K562 (cell line): Measurements from ENCODE around the gene ATP6V0D1. TPM values are rescaled to one million over a fixed set of nuclear protein-coding genes. Genes with fewer than 3 reads are reported as not detected.

Source experiments
- CBFA2T2 ChIP-seq: fragments of 450-650 bp; conservative IDR thresholded peaks from 2 replicates; pipeline ENCODE4 v1.6.1; 2017; ENCODE audit warnings: mild to moderate bottlenecking
- E2F8 ChIP-seq: fragments of 450-650 bp; IDR thresholded peaks from 2 replicates; pipeline ENCODE4 v1.7.1; 2018; ENCODE audit warnings: mild to moderate bottlenecking, low read depth; ENCODE audit not compliant: partially characterized antibody
- ETV1 ChIP-seq: fragments of 450-650 bp; conservative IDR thresholded peaks from 2 replicates; pipeline ENCODE4 v1.6.1; 2016; ENCODE audit warnings: missing genetic modification characterization, control low read depth, low read depth, missing compliant biosample characterization
- GATAD2B ChIP-seq: fragments of 450-650 bp; IDR thresholded peaks from 2 replicates; pipeline ENCODE4 v1.6.1; 2017; ENCODE audit warnings: mild to moderate bottlenecking, borderline replicate concordance
- NFXL1 ChIP-seq: fragments of 450-650 bp; formaldehyde crosslinking; IDR thresholded peaks from 2 replicates; pipeline ENCODE4 v1.4.0; 2021; ENCODE audit warnings: mild to moderate bottlenecking
- PKNOX1 ChIP-seq: fragments of 450-650 bp; IDR thresholded peaks from 2 replicates; pipeline ENCODE4 v1.6.1; 2016
- PRPF4 ChIP-seq: fragments of 200-400 bp; formaldehyde crosslinking; IDR thresholded peaks from one replicate; pipeline ENCODE4 v1.6.1; 2017; ENCODE audit warnings: low read length, low read depth, mild to moderate bottlenecking; ENCODE audit not compliant: insufficient read depth, poor library complexity, severe bottlenecking
- RBM34 ChIP-seq: fragments of 200-400 bp; formaldehyde crosslinking; IDR thresholded peaks from 2 replicates; pipeline ENCODE4 v1.6.1; 2018; ENCODE audit warnings: low read length, borderline replicate concordance; ENCODE audit not compliant: insufficient read depth
- THAP7 ChIP-seq: fragments of 250-450 bp; sonication (Bioruptor Pico); IDR thresholded peaks from 2 replicates; pipeline ENCODE4 v1.5.0; 2021
- TRIM25 ChIP-seq: fragments of 450-650 bp; IDR thresholded peaks from 2 replicates; pipeline ENCODE4 v1.7.0; 2016; ENCODE audit warnings: borderline replicate concordance
- ZFP1 ChIP-seq: fragments of 450-650 bp; formaldehyde crosslinking; IDR thresholded peaks from 2 replicates; pipeline ENCODE4 v1.4.0; 2020; ENCODE audit warnings: mild to moderate bottlenecking, mixed read lengths
- ZFPM2 ChIP-seq: fragments of 250-450 bp; sonication (Bioruptor Pico); IDR thresholded peaks from 2 replicates; pipeline ENCODE4 v1.5.1; 2022; ENCODE audit warnings: mild to moderate bottlenecking
- ZNF408 ChIP-seq: fragments of 250-450 bp; sonication (Bioruptor Pico); IDR thresholded peaks from 2 replicates; pipeline ENCODE4 v1.4.0; 2020; ENCODE audit warnings: low read depth, mild to moderate bottlenecking, moderate library complexity
- ZNF740 ChIP-seq, 3 experiments: fragments of 200-800 bp in 1 of 3; sonication (Bioruptor generic) in 1 of 3; sonication (generic) in 1 of 3; formaldehyde crosslinking in 1 of 3; IDR thresholded peaks; 2 replicates each; pipeline versions ENCODE4 v1.6.1 to v1.8.0; 2016 to 2022; ENCODE audit warnings: mild to moderate bottlenecking in 2 of 3, missing compliant biosample characterization in 2 of 3, missing genetic modification characterization in 2 of 3, missing genetic modification reagents in 1 of 3
- polyA plus RNA-seq, 8 experiments: library from polyadenylated mRNA; depleted of rRNA in 4 of 8; stranded (reverse) in 5 of 8; unstranded in 3 of 8; fragments of >200 nt; fragmentation: Nextera tagmentation in 2 of 8; fragmentation: Illumina TruSeq in 1 of 8; extraction: Ambion mirVana in 2 of 8; extraction: Trizol in 1 of 8; gene quantifications; 2 replicates each; pipeline versions ENCODE4 v1.2.1 to v1.2.3, GENCODE V29; 2011 to 2014; ENCODE audit warnings: inconsistent platforms in 1 of 8, missing spikeins in 1 of 8
- total RNA-seq, 7 experiments: library from RNA; depleted of rRNA in 6 of 7; stranded (reverse); fragments of >200 nt in 6 of 7; fragmentation: Illumina TruSeq in 2 of 7; extraction: Trizol in 2 of 7; gene quantifications; 2 replicates each; pipeline versions ENCODE4 v1.2.1 to v1.2.3, GENCODE V29; 2011 to 2021; ENCODE audit warnings: low replicate concordance in 1 of 7

Gene ATP6V0D1
- total and polyA plus RNA-seq, 9 of the 15 experiments (the other 6 are each of a cell fraction or from before 2014, with no cell fraction given): 23.2 to 69.7 (median 45.6) TPM

GRCh38 chr16:67504031-67505021, 23.4 kb upstream of the ATP6V0D1 start (continued):
- no peak for TF ChIP-seq TRIM25
- no peak for TF ChIP-seq RBM34
- no peak for TF ChIP-seq ZNF408 (CRISPR knock-in tag)
- TF ChIP-seq PRPF4: no peak
- peak; percentile 95 for TF ChIP-seq ETV1 (tag)
- no peak for TF ChIP-seq NFXL1 (CRISPR knock-in tag)
- no peak for TF ChIP-seq ZNF740 (CRISPR knock-in tag; IDR thresholded peaks at IDR 0.05)
- no peak for TF ChIP-seq ZNF740 (tag; IDR thresholded peaks at IDR 0.05)
- no peak for TF ChIP-seq THAP7 (CRISPR knock-in tag)
- peak; percentile 88 for TF ChIP-seq PKNOX1
- TF ChIP-seq CBFA2T2: no peak; the same call in 1 of the 2 replicates
- TF ChIP-seq E2F8: peak; percentile 39
- TF ChIP-seq ZFP1 (CRISPR knock-in tag): no peak
- TF ChIP-seq GATAD2B: no peak
- TF ChIP-seq ZFPM2: no peak
